AG04449 (cell line): ENCODE data around the gene CCDC85B.

Experiments used
- CTCF ChIA-PET: fragments of 350-600 bp; formaldehyde crosslinking; extraction: SDS; loops from one replicate; lab custom pipeline; 2021; ENCODE audit warnings: antibody characterized with exemption; lab: Yijun Ruan, JAX
- POLR2A ChIA-PET: fragments of 400-600, 350-600 bp; formaldehyde crosslinking; extraction: SDS; loops from one replicate; lab custom pipeline; 2020; ENCODE audit warnings: antibody characterized with exemption, inconsistent platforms; lab: Yijun Ruan, JAX
- DNase-seq: peaks from one replicate; pipeline ENCODE4 v3.0.0-alpha.2; 2010; ENCODE audit warnings: low read depth, low spot score
- H3K4me3 ChIP-seq: 2 replicates; pipeline ENCODE4 v1.5.1; 2011; ENCODE audit warnings: low read depth, mild to moderate bottlenecking, control low read depth, low read length
- CTCF ChIP-seq: IDR thresholded peaks from one replicate; pipeline ENCODE4 v1.5.1; 2011; ENCODE audit warnings: mild to moderate bottlenecking, moderate library complexity, low read length, control low read depth, inconsistent platforms; ENCODE audit not compliant: insufficient read depth; ENCODE audit errors: missing control alignments

The CCDC85B gene

DNA sequence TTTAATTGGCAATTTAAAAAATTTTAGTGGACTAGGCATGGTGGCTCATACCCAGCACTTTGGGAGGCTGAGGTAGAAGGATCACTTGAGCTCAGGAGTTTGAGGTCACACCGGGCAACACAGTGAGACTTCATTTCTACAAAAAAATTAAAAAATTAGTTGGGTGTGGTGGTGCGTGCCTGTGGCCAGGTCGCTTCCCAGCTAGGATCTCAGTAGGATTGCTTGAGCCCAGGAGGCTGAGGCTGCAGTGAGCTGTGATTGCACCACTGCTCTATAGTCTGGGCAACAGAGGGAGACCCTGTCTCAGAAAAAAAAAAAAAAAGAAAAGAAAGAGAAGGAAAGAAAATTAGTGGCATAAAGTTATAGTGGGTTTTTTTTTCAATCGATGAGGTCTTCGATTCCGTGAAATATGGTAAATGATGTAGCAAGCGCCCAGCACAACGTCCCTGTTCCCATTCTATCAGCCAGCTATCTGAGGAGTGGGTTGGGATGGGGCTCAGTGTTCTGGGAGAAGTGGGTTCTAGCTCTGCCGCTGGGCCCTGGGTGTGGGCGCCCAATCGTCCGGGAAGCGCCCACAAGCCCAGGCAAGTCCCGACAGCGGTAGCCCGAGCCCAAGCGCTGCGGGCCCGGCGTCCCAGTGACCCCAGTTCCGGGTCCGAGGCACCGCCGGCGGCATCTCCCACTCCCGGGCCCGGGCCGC is 8.3 kb downstream of the CCDC85B start:
- no peak for TF ChIP-seq CTCF
- peak overlapping the region; percentile 98 for H3K4me3 ChIP-seq
- CTCF ChIA-PET: interaction anchor here (1.1 to 33.3 kb wide), 6 partner anchors 8 to 187 kb away, joined by 3 to 1090 read pairs (median 6); partner anchors contain the start of genes CCDC85B, CTSW, FIBP and KAT5
- no peak for DNase-seq
- POLR2A ChIA-PET: interaction anchor here (0.7 to 7.7 kb wide), 9 partner anchors 8 to 122 kb away, joined by 3 to 136 read pairs (median 4); partner anchors contain the start of genes CCDC85B and FIBP

- CTCF ChIA-PET: interaction anchor here (1.1 to 33.3 kb wide), 4 partner anchors 9 to 188 kb away, joined by 3 to 1090 read pairs (median 200); partner anchors contain the start of genes CCDC85B, CTSW, FIBP and KAT5
- TF ChIP-seq CTCF: no peak
- peak overlapping the region; percentile 98 for H3K4me3 ChIP-seq
- POLR2A ChIA-PET: interaction anchor here (0.8 to 7.7 kb wide), 8 partner anchors 9 to 76 kb away, joined by 3 to 136 read pairs (median 6); partner anchors contain the start of genes CCDC85B and FIBP
- DNase-seq: no peak
These were observed 9.1 kb downstream of the CCDC85B start for GRCh38 chr11:65899356-65900124.

- CTCF ChIA-PET: interaction anchor here (1.5 to 18.8 kb wide), 4 partner anchors 10 to 88 kb away, joined by 4 to 394 read pairs (median 6); partner anchors contain the start of genes CCDC85B and FIBP
These were observed 9.8 kb downstream of the CCDC85B start, which contains the start of gene FOSL1 for GRCh38 chr11:65900125-65900898. FOSL1 (minus strand) TSS chr11:65900388; CDS start chr11:65900339, 49 bp downstream.

DNA sequence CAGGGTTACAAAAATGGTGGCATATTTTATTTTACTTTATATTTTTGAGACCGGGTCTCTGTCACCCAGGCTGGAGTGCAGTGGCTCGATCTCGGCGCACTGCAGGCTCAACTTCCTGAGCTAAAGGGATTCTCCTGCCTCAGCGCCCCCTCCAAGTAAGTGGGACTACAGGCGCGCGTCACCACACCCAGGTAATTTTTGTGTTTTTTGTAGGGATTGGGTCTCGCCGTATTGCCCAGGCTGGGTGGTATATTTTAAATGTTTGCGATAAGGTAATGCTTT is 10.4 kb downstream of the CCDC85B start:
- no peak for DNase-seq
- TF ChIP-seq CTCF: no peak
- POLR2A ChIA-PET: interaction anchor here (0.7 to 7.7 kb wide), 7 partner anchors 10 to 35 kb away, joined by 3 to 136 read pairs (median 5); partner anchors contain the start of genes CCDC85B and FIBP
- CTCF ChIA-PET: interaction anchor here (1.5 to 18.8 kb wide), 4 partner anchors 10 to 88 kb away, joined by 4 to 394 read pairs (median 6); partner anchors contain the start of genes CCDC85B and FIBP
- H3K4me3 ChIP-seq: peak overlapping the region; percentile 98

More at GRCh38 chr11:65900125-65900898, 9.8 kb downstream of the CCDC85B start, which contains the start of gene FOSL1:
- POLR2A ChIA-PET: interaction anchor here (0.7 to 7.7 kb wide), 6 partner anchors 10 to 34 kb away, joined by 3 to 136 read pairs (median 7); partner anchors contain the start of genes CCDC85B and FIBP
- peak; percentile 73 for DNase-seq
- peak within 1 kb of the TSS; percentile 98 for H3K4me3 ChIP-seq
- TF ChIP-seq CTCF: no peak

- POLR2A ChIA-PET: interaction anchor here (1.2 to 7.7 kb wide), 4 partner anchors 9 to 15 kb away, joined by 7 to 136 read pairs (median 12); partner anchors contain the start of genes CCDC85B and FIBP
- CTCF ChIA-PET: interaction anchor here (1.4 to 18.8 kb wide), 2 partner anchors 9 to 13 kb away, joined by 5 to 394 read pairs; partner anchors contain the start of genes CCDC85B and FIBP
- TF ChIP-seq CTCF: no peak
These were observed 12.6 kb downstream of the CCDC85B start for GRCh38 chr11:65903068-65903481.

More at GRCh38 chr11:65903068-65903481, 12.6 kb downstream of the CCDC85B start:
- no peak for DNase-seq
- H3K4me3 ChIP-seq: peak overlapping the region; percentile 13; the same call in 1 of the 2 replicates
